GM23338 (cell line): Measurements from ENCODE around the gene PLEKHG2. TPM values are rescaled to one million over a fixed set of nuclear protein-coding genes. Genes with fewer than 3 reads are reported as not detected.

Source experiments
- ATAC-seq: fragments of 200-7000 bp; cut with Tn5 transposase; 3 replicates; pipeline ENCODE4 v1.9.1; 2020
- DNase-seq: peaks from one replicate; pipeline ENCODE4 v3.0.0-alpha.2; 2015; ENCODE audit warnings: low spot score
- H2AFZ ChIP-seq: fragments of 200-600 bp; sonication (generic); 2 replicates; pipeline ENCODE4 v1.8.0; 2016; ENCODE audit warnings: antibody characterized with exemption, mild to moderate bottlenecking, moderate library complexity
- H3F3A ChIP-seq: fragments of 200-600 bp; sonication (generic); replicated peaks from 2 replicates; pipeline ENCODE4 v1.8.0; 2017; ENCODE audit warnings: antibody characterized with exemption, mixed run types, low read depth
- H3K27ac ChIP-seq: fragments of 200-600 bp; sonication (generic); 2 replicates; pipeline ENCODE4 v1.6.1; 2016; ENCODE audit warnings: low read depth
- H3K27me3 ChIP-seq: fragments of 200-600 bp; sonication (generic); 2 replicates; pipeline ENCODE4 v1.8.0; 2016; ENCODE audit warnings: mild to moderate bottlenecking, mixed run types, moderate library complexity; ENCODE audit not compliant: insufficient read depth
- H3K36me3 ChIP-seq: fragments of 200-600 bp; sonication (generic); 2 replicates; pipeline ENCODE4 v1.8.0; 2016; ENCODE audit warnings: mild to moderate bottlenecking; ENCODE audit not compliant: insufficient read depth
- H3K4me1 ChIP-seq: fragments of 200-600 bp; sonication (generic); 2 replicates; pipeline ENCODE4 v1.8.0; 2016; ENCODE audit warnings: mild to moderate bottlenecking, moderate library complexity; ENCODE audit not compliant: insufficient read depth
- H3K4me2 ChIP-seq: fragments of 200-600 bp; sonication (generic); 2 replicates; pipeline ENCODE4 v1.7.1; 2017; ENCODE audit warnings: mixed run types
- H3K4me3 ChIP-seq: fragments of 200-600 bp; sonication (generic); 2 replicates; pipeline ENCODE4 v1.6.1; 2016; ENCODE audit warnings: mixed run types
- H3K79me2 ChIP-seq: fragments of 200-600 bp; sonication (generic); replicated peaks from 2 replicates; pipeline ENCODE4 v1.8.0; 2017; ENCODE audit warnings: mild to moderate bottlenecking; ENCODE audit not compliant: insufficient read depth
- H3K9me2 ChIP-seq: fragments of 200-600 bp; sonication (generic); 2 replicates; pipeline ENCODE4 v1.8.0; 2017; ENCODE audit not compliant: insufficient read depth
- H4K20me1 ChIP-seq: fragments of 200-600 bp; sonication (generic); replicated peaks from 2 replicates; pipeline ENCODE4 v1.8.0; 2017; ENCODE audit warnings: mild to moderate bottlenecking; ENCODE audit not compliant: insufficient read depth
- H3K27ac Mint-ChIP-seq: 2 replicates; pipeline ENCODE4 v1.8.0; 2020; ENCODE audit warnings: inconsistent platforms, mild to moderate bottlenecking, moderate library complexity, mixed read lengths
- H3K27me3 Mint-ChIP-seq: 3 replicates; pipeline ENCODE4 v1.8.0; 2022; ENCODE audit warnings: low read depth, mild to moderate bottlenecking, moderate library complexity, mixed read lengths, inconsistent platforms; ENCODE audit not compliant: insufficient read depth, poor library complexity
- H3K36me3 Mint-ChIP-seq: 3 replicates; pipeline ENCODE4 v1.8.0; 2021; ENCODE audit warnings: low read depth, mild to moderate bottlenecking, inconsistent platforms, moderate library complexity, mixed read lengths
- H3K4me1 Mint-ChIP-seq: 3 replicates; pipeline ENCODE4 v1.8.0; 2020; ENCODE audit warnings: mild to moderate bottlenecking, inconsistent platforms, mixed read lengths
- H3K4me3 Mint-ChIP-seq: 3 replicates; pipeline ENCODE4 v1.8.0; 2021; ENCODE audit warnings: moderate library complexity, mild to moderate bottlenecking, inconsistent platforms, mixed read lengths
- H3K9me3 Mint-ChIP-seq: 3 replicates; pipeline ENCODE4 v1.8.0; 2020; ENCODE audit warnings: moderate library complexity, mild to moderate bottlenecking, inconsistent platforms, mixed read lengths
- CREB1 ChIP-seq: fragments of 250-450 bp; sonication (Bioruptor Pico); IDR thresholded peaks from 2 replicates; pipeline ENCODE4 v1.5.0; 2020; ENCODE audit warnings: low read depth, mild to moderate bottlenecking, moderate library complexity
- EZH2 ChIP-seq: fragments of 200-600 bp; sonication (generic); IDR thresholded peaks from one replicate; pipeline ENCODE4 v1.8.0; 2017; ENCODE audit warnings: antibody characterized with exemption, mild to moderate bottlenecking, low read depth; ENCODE audit not compliant: unreplicated experiment
- JUNB ChIP-seq: IDR thresholded peaks from one replicate; pipeline ENCODE4 v1.6.1; 2016; ENCODE audit warnings: antibody characterized with exemption; ENCODE audit not compliant: unreplicated experiment
- STAT1 ChIP-seq: IDR thresholded peaks from one replicate; pipeline ENCODE4 v1.6.1; 2016; ENCODE audit warnings: antibody characterized with exemption; ENCODE audit not compliant: unreplicated experiment
- ZNF331 ChIP-seq: fragments of 250-450 bp; sonication (Bioruptor Pico); IDR thresholded peaks from 2 replicates; pipeline ENCODE4 v1.5.0; 2020; ENCODE audit warnings: low read depth, mild to moderate bottlenecking, moderate library complexity
- polyA plus RNA-seq: library from polyadenylated mRNA; unstranded; fragments of >200 nt; fragmentation: Nextera tagmentation; extraction: Ambion mirVana; gene quantifications from 2 replicates; pipeline ENCODE4 v1.2.1, GENCODE V29; 2016
- total RNA-seq: library from RNA; depleted of rRNA; stranded (reverse); fragments of >200 nt; shearing (Covaris generic); gene quantifications from 2 replicates; pipeline ENCODE4 v1.2.3, GENCODE V29; 2014
- TF ChIP-seq, protein P1 (sequence below): fragments of 250-450 bp; sonication (Bioruptor Pico); IDR thresholded peaks from 2 replicates; pipeline ENCODE4 v1.5.0; 2020; ENCODE audit warnings: mild to moderate bottlenecking, moderate library complexity
- TF ChIP-seq, protein P2 (sequence below): IDR thresholded peaks from one replicate; pipeline ENCODE4 v1.6.1; 2018; ENCODE audit warnings: antibody characterized with exemption; ENCODE audit not compliant: unreplicated experiment

Gene PLEKHG2
- total and polyA plus RNA-seq, 2 experiments from 2014 or later = 15.5 to 41.3 TPM

DNA sequence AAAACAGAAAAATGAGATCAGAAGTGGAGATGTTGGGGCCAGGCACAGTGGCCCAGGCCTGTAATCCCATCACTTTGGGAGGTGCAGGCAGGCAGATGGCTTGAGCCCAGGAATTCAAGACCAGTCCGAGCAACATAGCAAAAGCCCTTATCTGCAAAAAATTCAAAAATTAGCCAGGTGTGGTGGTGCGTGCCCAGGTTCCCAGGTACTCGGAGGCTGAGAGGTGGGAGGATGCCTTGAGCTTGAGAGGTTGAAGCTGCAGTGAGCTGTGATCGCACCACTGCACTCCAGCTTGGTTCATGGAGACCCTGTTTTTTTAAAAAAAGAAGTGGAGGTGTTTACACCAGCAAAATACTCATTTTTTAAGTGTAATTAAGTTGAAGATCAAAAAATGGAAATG is 12.4 kb upstream of the PLEKHG2 start:
- Mint-ChIP-seq H3K36me3 (peaks cover 19% of the 10 kb centered on the region), H3K4me1 (peaks cover 36% of the 10 kb centered on the region), H3K27ac (peak overlapping the region; percentile 7; the same call in 1 of the 2 replicates), H3K27me3 (peaks cover 14% of the 10 kb centered on the region), H3K4me3 (no peak overlapping the region; the same call in 2 of the 3 replicates), H3K9me3 (peaks cover 4% of the 10 kb centered on the region; the same call in 1 of the 3 replicates)
- DNase-seq = no peak
- Histone ChIP-seq H3K36me3 (no peaks in the 10 kb centered on the region), H3K4me1 (peaks cover 31% of the 10 kb centered on the region), H3K79me2 (no peaks in the 10 kb centered on the region), H4K20me1 (no peaks in the 10 kb centered on the region; the same call in 1 of the 2 replicates), H2AFZ (no peak overlapping the region), H3K27me3 (no peaks in the 10 kb centered on the region), H3K4me2 (no peak overlapping the region), H3F3A (peaks cover 47% of the 10 kb centered on the region; the same call in 1 of the 2 replicates), H3K27ac (no peak overlapping the region), H3K4me3 (no peak overlapping the region), H3K9me2 (no peaks in the 10 kb centered on the region)
- TF ChIP-seq, protein P1, sequence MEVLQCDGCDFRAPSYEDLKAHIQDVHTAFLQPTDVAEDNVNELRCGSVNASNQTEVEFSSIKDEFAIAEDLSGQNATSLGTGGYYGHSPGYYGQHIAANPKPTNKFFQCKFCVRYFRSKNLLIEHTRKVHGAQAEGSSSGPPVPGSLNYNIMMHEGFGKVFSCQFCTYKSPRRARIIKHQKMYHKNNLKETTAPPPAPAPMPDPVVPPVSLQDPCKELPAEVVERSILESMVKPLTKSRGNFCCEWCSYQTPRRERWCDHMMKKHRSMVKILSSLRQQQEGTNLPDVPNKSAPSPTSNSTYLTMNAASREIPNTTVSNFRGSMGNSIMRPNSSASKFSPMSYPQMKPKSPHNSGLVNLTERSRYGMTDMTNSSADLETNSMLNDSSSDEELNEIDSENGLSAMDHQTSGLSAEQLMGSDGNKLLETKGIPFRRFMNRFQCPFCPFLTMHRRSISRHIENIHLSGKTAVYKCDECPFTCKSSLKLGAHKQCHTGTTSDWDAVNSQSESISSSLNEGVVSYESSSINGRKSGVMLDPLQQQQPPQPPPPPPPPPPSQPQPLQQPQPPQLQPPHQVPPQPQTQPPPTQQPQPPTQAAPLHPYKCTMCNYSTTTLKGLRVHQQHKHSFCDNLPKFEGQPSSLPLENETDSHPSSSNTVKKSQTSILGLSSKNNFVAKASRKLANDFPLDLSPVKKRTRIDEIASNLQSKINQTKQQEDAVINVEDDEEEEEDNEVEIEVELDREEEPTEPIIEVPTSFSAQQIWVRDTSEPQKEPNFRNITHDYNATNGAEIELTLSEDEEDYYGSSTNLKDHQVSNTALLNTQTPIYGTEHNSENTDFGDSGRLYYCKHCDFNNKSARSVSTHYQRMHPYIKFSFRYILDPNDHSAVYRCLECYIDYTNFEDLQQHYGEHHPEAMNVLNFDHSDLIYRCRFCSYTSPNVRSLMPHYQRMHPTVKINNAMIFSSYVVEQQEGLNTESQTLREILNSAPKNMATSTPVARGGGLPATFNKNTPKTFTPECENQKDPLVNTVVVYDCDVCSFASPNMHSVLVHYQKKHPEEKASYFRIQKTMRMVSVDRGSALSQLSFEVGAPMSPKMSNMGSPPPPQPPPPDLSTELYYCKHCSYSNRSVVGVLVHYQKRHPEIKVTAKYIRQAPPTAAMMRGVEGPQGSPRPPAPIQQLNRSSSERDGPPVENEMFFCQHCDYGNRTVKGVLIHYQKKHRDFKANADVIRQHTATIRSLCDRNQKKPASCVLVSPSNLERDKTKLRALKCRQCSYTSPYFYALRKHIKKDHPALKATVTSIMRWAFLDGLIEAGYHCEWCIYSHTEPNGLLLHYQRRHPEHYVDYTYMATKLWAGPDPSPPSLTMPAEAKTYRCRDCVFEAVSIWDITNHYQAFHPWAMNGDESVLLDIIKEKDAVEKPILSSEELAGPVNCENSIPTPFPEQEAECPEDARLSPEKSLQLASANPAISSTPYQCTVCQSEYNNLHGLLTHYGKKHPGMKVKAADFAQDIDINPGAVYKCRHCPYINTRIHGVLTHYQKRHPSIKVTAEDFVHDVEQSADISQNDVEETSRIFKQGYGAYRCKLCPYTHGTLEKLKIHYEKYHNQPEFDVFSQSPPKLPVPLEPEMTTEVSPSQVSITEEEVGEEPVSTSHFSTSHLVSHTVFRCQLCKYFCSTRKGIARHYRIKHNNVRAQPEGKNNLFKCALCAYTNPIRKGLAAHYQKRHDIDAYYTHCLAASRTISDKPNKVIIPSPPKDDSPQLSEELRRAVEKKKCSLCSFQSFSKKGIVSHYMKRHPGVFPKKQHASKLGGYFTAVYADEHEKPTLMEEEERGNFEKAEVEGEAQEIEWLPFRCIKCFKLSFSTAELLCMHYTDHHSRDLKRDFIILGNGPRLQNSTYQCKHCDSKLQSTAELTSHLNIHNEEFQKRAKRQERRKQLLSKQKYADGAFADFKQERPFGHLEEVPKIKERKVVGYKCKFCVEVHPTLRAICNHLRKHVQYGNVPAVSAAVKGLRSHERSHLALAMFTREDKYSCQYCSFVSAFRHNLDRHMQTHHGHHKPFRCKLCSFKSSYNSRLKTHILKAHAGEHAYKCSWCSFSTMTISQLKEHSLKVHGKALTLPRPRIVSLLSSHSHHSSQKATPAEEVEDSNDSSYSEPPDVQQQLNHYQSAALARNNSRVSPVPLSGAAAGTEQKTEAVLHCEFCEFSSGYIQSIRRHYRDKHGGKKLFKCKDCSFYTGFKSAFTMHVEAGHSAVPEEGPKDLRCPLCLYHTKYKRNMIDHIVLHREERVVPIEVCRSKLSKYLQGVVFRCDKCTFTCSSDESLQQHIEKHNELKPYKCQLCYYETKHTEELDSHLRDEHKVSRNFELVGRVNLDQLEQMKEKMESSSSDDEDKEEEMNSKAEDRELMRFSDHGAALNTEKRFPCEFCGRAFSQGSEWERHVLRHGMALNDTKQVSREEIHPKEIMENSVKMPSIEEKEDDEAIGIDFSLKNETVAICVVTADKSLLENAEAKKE (CRISPR knock-in tag) = no peak
- TF ChIP-seq, protein P2, sequence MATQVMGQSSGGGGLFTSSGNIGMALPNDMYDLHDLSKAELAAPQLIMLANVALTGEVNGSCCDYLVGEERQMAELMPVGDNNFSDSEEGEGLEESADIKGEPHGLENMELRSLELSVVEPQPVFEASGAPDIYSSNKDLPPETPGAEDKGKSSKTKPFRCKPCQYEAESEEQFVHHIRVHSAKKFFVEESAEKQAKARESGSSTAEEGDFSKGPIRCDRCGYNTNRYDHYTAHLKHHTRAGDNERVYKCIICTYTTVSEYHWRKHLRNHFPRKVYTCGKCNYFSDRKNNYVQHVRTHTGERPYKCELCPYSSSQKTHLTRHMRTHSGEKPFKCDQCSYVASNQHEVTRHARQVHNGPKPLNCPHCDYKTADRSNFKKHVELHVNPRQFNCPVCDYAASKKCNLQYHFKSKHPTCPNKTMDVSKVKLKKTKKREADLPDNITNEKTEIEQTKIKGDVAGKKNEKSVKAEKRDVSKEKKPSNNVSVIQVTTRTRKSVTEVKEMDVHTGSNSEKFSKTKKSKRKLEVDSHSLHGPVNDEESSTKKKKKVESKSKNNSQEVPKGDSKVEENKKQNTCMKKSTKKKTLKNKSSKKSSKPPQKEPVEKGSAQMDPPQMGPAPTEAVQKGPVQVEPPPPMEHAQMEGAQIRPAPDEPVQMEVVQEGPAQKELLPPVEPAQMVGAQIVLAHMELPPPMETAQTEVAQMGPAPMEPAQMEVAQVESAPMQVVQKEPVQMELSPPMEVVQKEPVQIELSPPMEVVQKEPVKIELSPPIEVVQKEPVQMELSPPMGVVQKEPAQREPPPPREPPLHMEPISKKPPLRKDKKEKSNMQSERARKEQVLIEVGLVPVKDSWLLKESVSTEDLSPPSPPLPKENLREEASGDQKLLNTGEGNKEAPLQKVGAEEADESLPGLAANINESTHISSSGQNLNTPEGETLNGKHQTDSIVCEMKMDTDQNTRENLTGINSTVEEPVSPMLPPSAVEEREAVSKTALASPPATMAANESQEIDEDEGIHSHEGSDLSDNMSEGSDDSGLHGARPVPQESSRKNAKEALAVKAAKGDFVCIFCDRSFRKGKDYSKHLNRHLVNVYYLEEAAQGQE = no peak
- TF ChIP-seq STAT1 = no peak
- TF ChIP-seq EZH2 = no peak
- TF ChIP-seq JUNB = no peak
- TF ChIP-seq CREB1 (CRISPR knock-in tag) = no peak
- no peak for TF ChIP-seq ZNF331
- no peak for ATAC-seq
